Testis (tissue), 3 donors: ENCODE measurements around the gene ATP1B1. TPM values are rescaled to one million over a fixed set of nuclear protein-coding genes. Genes with fewer than 3 reads are reported as not detected.

Experiments
- DNase-seq: peaks from one replicate; pipeline ENCODE4 v3.0.0-alpha.2; 2019
- H3K27ac ChIP-seq, 2 donors: fragments of 200-600 bp; sonication (generic); one replicate each; pipeline ENCODE4 v1.5.1; 2019
- H3K27me3 ChIP-seq: fragments of 200-600 bp; sonication (generic); one replicate; pipeline ENCODE4 v1.5.1; 2019
- H3K36me3 ChIP-seq: fragments of 200-600 bp; sonication (generic); one replicate; pipeline ENCODE4 v1.5.1; 2017; ENCODE audit warnings: low read depth; ENCODE audit errors: missing control alignments
- H3K4me1 ChIP-seq: fragments of 200-600 bp; sonication (generic); one replicate; pipeline ENCODE4 v1.5.1; 2019
- H3K4me3 ChIP-seq, 2 donors: fragments of 200-600 bp; sonication (generic); one replicate each; pipeline ENCODE4 v1.5.1; 2017 to 2019
- H3K9me3 ChIP-seq: fragments of 200-600 bp; sonication (generic); one replicate; pipeline ENCODE4 v1.5.1; 2017
- POLR2A ChIP-seq: fragments of 450-650 bp; IDR thresholded peaks from one replicate; pipeline ENCODE4 v1.6.1; 2017; ENCODE audit warnings: antibody characterized with exemption, mild to moderate bottlenecking, moderate library complexity
- WGBS, 2 donors: methylation state at CpG; one replicate each; pipeline ENCODE4 v1.1.5; 2018; 5-methylcytosine and 5-hydroxymethylcytosine counted together
- intact Hi-C: fragments of 100-400 bp; cut with DNase I; formaldehyde crosslinking; loops from one replicate; pipeline ENCODE4 v1.15.1; 2023; ENCODE audit warnings: low total_unique reads
- polyA plus RNA-seq: library from polyadenylated mRNA; stranded (reverse); fragments of 350-450 nt; fragmentation: Illumina TruSeq; extraction: RNeasy Lipid Tissue Mini Kit (QIAGEN cat#74804); gene quantifications from one replicate; pipeline ENCODE4 v1.2.3, GENCODE V29; 2014; ENCODE audit warnings: low read depth, low replicate concordance; ENCODE audit not compliant: insufficient read depth
- total RNA-seq, 2 donors: library from RNA; depleted of rRNA; stranded (reverse); fragments of >200 nt; gene quantifications; one replicate each; pipeline ENCODE4 v1.2.3, GENCODE V29; 2016
- TF ChIP-seq, protein P1 (sequence below), 3 experiments: fragments of 450-650 bp in 2 of 3; fragments of 200-600 bp in 1 of 3; sonication (generic) in 1 of 3; IDR thresholded peaks; one replicate each; pipeline ENCODE4 v1.5.1; 2016 to 2019; ENCODE audit warnings: antibody characterized with exemption in 3 of 3, mild to moderate bottlenecking in 2 of 3, moderate library complexity in 1 of 3

ATP1B1 gene
- total and polyA plus RNA-seq, 3 donors from 2014 or later, result 98.3 to 160 (median 131) TPM

GRCh38 chr1:169146576-169147214 is 40.2 kb downstream of the ATP1B1 start:
- H3K4me1 ChIP-seq, result no peaks in the 10 kb centered on the region
- TF ChIP-seq, protein P1, sequence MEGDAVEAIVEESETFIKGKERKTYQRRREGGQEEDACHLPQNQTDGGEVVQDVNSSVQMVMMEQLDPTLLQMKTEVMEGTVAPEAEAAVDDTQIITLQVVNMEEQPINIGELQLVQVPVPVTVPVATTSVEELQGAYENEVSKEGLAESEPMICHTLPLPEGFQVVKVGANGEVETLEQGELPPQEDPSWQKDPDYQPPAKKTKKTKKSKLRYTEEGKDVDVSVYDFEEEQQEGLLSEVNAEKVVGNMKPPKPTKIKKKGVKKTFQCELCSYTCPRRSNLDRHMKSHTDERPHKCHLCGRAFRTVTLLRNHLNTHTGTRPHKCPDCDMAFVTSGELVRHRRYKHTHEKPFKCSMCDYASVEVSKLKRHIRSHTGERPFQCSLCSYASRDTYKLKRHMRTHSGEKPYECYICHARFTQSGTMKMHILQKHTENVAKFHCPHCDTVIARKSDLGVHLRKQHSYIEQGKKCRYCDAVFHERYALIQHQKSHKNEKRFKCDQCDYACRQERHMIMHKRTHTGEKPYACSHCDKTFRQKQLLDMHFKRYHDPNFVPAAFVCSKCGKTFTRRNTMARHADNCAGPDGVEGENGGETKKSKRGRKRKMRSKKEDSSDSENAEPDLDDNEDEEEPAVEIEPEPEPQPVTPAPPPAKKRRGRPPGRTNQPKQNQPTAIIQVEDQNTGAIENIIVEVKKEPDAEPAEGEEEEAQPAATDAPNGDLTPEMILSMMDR (IDR thresholded peaks at IDR 0.05), result no peak
- TF ChIP-seq POLR2A, result no peak
- no peak overlapping the region for H3K27ac ChIP-seq
- WGBS, 2 donors, result 88 to 91% methylated on average over 1 of the region's 1 CpG
- DNase-seq, result no peak
- intact Hi-C loops, result no loop called here
- no peak overlapping the region for H3K4me3 ChIP-seq
- no peaks in the 10 kb centered on the region for H3K27me3 ChIP-seq
- no peaks in the 10 kb centered on the region for H3K9me3 ChIP-seq
- H3K36me3 ChIP-seq, result no peaks in the 10 kb centered on the region

GRCh38 chr1:169148472-169149252 is 42.2 kb downstream of the ATP1B1 start:
- no peaks in the 10 kb centered on the region for H3K4me1 ChIP-seq
- no peak overlapping the region for H3K4me3 ChIP-seq
- H3K9me3 ChIP-seq, result no peaks in the 10 kb centered on the region
- no peak for DNase-seq
- TF ChIP-seq, protein P1 (IDR thresholded peaks at IDR 0.05), result no peak
- TF ChIP-seq POLR2A, result no peak
- 66 to 97% methylated on average over 5 of the region's 5 CpGs for WGBS, 2 donors
- intact Hi-C loops, result no loop called here
- no peak overlapping the region for H3K27ac ChIP-seq
- H3K27me3 ChIP-seq, result no peaks in the 10 kb centered on the region
- no peaks in the 10 kb centered on the region for H3K36me3 ChIP-seq

DNA sequence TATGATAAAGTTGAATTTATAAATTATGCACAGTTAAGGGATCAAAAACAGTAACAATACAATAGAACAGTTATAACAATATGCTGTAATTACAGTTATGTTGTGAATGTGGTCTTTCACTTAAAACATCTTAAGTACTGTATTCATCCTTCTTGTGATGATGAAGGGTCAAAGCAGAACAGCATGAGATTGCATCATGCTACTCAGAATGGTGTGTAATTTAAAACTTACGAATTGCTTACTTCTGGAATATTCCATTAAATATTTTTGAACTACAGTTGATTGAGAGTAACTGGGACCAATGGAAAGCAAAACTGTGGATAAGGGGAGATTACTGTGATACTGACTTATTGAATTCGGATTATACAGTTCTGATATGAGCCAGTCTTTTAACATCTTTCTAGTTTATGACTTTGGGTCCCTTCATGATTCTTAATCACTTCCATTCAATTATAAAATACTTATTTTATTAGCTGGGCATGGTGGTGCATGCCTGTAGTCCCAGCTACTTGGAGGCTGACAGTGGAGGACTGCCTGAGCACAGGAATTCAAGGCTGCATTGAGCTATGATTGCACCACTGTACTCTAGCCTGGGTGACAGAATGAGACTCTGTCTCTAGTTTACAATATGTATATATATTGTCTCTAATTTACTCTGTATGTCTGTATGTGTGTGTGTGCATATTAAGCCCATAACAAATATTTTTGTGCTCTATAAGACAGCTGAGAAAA is 43.2 kb downstream of the ATP1B1 start:
- Histone ChIP-seq H3K4me3 (no peak overlapping the region), H3K4me1 (no peaks in the 10 kb centered on the region), H3K27me3 (no peaks in the 10 kb centered on the region), H3K27ac (no peak overlapping the region), H3K36me3 (no peaks in the 10 kb centered on the region), H3K9me3 (no peaks in the 10 kb centered on the region)
- intact Hi-C loops, result no loop called here
- 88 to 89% methylated on average over 2 of the region's 2 CpGs for WGBS, 2 donors
- no peak for TF ChIP-seq POLR2A
- TF ChIP-seq, protein P1 (IDR thresholded peaks at IDR 0.05), result no peak
- DNase-seq, result no peak

- no peaks in the 10 kb centered on the region for H3K9me3 ChIP-seq
- TF ChIP-seq, protein P1 (IDR thresholded peaks at IDR 0.05), result no peak
- no peak for TF ChIP-seq POLR2A
- no peaks in the 10 kb centered on the region for H3K4me1 ChIP-seq
- H3K27ac ChIP-seq, result no peak overlapping the region
- H3K27me3 ChIP-seq, result no peaks in the 10 kb centered on the region
- no peaks in the 10 kb centered on the region for H3K36me3 ChIP-seq
- WGBS, 2 donors, result 74 to 85% methylated on average over 4 of the region's 4 CpGs
- intact Hi-C loops, result no loop called here
- no peak for DNase-seq
- no peak overlapping the region for H3K4me3 ChIP-seq
Measured at GRCh38 chr1:169150641-169151337, 44.3 kb downstream of the ATP1B1 start.
